HG02884 (cell line): ENCODE data around the gene HMGCLL1.

ENCODE experiments used
- ATAC-seq: cut with Tn5 transposase; IDR thresholded peaks from one replicate; pipeline ENCODE4 v1.9.1; 2021; ENCODE audit warnings: mild to moderate bottlenecking, moderate library complexity; ENCODE audit not compliant: unreplicated experiment

HMGCLL1 gene

GRCh38 chr6:55447891-55448290, 131.1 kb downstream of the HMGCLL1 start:
- ATAC-seq, result no peak

GRCh38 chr6:55445648-55446204, 133.3 kb downstream of the HMGCLL1 start:
- no peak for ATAC-seq

GRCh38 chr6:55443238-55444134, 135.5 kb downstream of the HMGCLL1 start:
- no peak for ATAC-seq

- no peak for ATAC-seq
These were observed 140.8 kb downstream of the HMGCLL1 start for GRCh38 chr6:55438203-55438602.

GRCh38 chr6:55437141-55437540, 141.9 kb downstream of the HMGCLL1 start:
- ATAC-seq, result no peak

- ATAC-seq, result no peak
These were observed 145.4 kb downstream of the HMGCLL1 start for GRCh38 chr6:55433446-55434130.

- no peak for ATAC-seq
These were observed 155.1 kb downstream of the HMGCLL1 start for GRCh38 chr6:55423933-55424332.

- ATAC-seq, result no peak
These were observed 168.3 kb downstream of the HMGCLL1 start for GRCh38 chr6:55410674-55411073.

- ATAC-seq, result no peak
These were observed 173.3 kb downstream of the HMGCLL1 start for GRCh38 chr6:55405474-55406235.

- ATAC-seq, result no peak
These were observed 179.6 kb downstream of the HMGCLL1 start for GRCh38 chr6:55399351-55399750.

- ATAC-seq, result no peak
These were observed 181.0 kb downstream of the HMGCLL1 start for GRCh38 chr6:55397986-55398385.

- no peak for ATAC-seq
These were observed 183.1 kb downstream of the HMGCLL1 start for GRCh38 chr6:55395871-55396270.

- no peak for ATAC-seq
These were observed 190.8 kb downstream of the HMGCLL1 start for GRCh38 chr6:55388211-55388610.
